GM12878 (cell line): ENCODE measurements around the gene NCAM2. TPM values are rescaled to one million over a fixed set of nuclear protein-coding genes. Genes with fewer than 3 reads are reported as not detected.

Source experiments
- ATAC-seq: fragments of 200-7000 bp; cut with Tn5 transposase; 3 replicates; pipeline ENCODE4 v1.9.1; 2020; ENCODE audit warnings: mild to moderate bottlenecking, moderate library complexity
- BruUV-seq: library from RNA; stranded (reverse); fragments of 400-500 nt; replicated peaks from 2 replicates; lab custom pipeline; 2021; lab: Mats Ljungman, UMichigan
- CTCF ChIA-PET: fragments of 300-600 bp; sonication (Branson Sonifier 250); formaldehyde crosslinking; extraction: SDS; loops from one replicate; lab custom pipeline; 2021; ENCODE audit warnings: inconsistent platforms; lab: Yijun Ruan, JAX
- POLR2A ChIA-PET: fragments of 350-600 bp; formaldehyde crosslinking; extraction: SDS; loops from one replicate; lab custom pipeline; 2021; ENCODE audit warnings: inconsistent platforms; lab: Charles Lee
- RAD21 ChIA-PET: fragments of 300-600 bp; sonication (Branson Sonifier 250); formaldehyde crosslinking; loops from one replicate; lab custom pipeline; 2023; ENCODE audit warnings: antibody characterized with exemption; ENCODE audit not compliant: unreplicated experiment; lab: Charles Lee
- SMC1A ChIA-PET: fragments of 300-600 bp; sonication (Branson Sonifier 250); formaldehyde crosslinking; loops from one replicate; lab custom pipeline; 2023; ENCODE audit not compliant: unreplicated experiment, uncharacterized antibody; lab: Charles Lee
- DNase-seq: peaks from one replicate; pipeline ENCODE4 v3.0.0-alpha.2; 2011; ENCODE audit warnings: low read depth, low spot score
- FAIRE-seq: peaks from 3 replicates; lab custom pipeline; 2011; peaks lifted over from hg19 to GRCh38; lab: Jason Lieb, UNC
- H2AFZ ChIP-seq: 2 replicates; pipeline ENCODE4 v1.6.0; 2011; ENCODE audit warnings: low read depth, low read length, control low read depth; ENCODE audit not compliant: control insufficient read depth
- H3K27ac ChIP-seq: 2 replicates; pipeline ENCODE4 v1.5.1; 2011; ENCODE audit warnings: control low read depth; ENCODE audit not compliant: control insufficient read depth, insufficient read depth
- H3K27me3 ChIP-seq, 2 experiments: replicated peaks in 1 of 2; 2 replicates each; pipeline versions ENCODE4 v1.6.0 to v1.6.1; 2011; ENCODE audit warnings: low read length in 1 of 2; ENCODE audit not compliant: control insufficient read depth in 2 of 2, insufficient read depth in 2 of 2
- H3K36me3 ChIP-seq, 2 experiments: 2 replicates each; pipeline ENCODE4 v1.5.1; 2011; ENCODE audit warnings: low read length in 1 of 2; ENCODE audit not compliant: control insufficient read depth in 2 of 2, insufficient read depth in 2 of 2
- H3K4me1 ChIP-seq: 2 replicates; pipeline ENCODE4 v1.6.1; 2011; ENCODE audit warnings: mild to moderate bottlenecking, low read length, moderate library complexity, mixed read lengths; ENCODE audit not compliant: control insufficient read depth, insufficient read depth
- H3K4me2 ChIP-seq: 2 replicates; pipeline ENCODE4 v1.6.0; 2011; ENCODE audit warnings: control low read depth; ENCODE audit not compliant: control insufficient read depth, insufficient read depth
- H3K4me3 ChIP-seq: fragments of 200-600 bp; sonication (generic); 2 replicates; pipeline ENCODE4 v1.5.1; 2016
- H3K79me2 ChIP-seq: 2 replicates; pipeline ENCODE4 v1.6.0; 2011; ENCODE audit warnings: low read length; ENCODE audit not compliant: control insufficient read depth, insufficient read depth
- H3K9ac ChIP-seq: 2 replicates; pipeline ENCODE4 v1.8.0; 2011; ENCODE audit warnings: low read length, control low read depth, mixed read lengths; ENCODE audit not compliant: control insufficient read depth, insufficient read depth
- H3K9me3 ChIP-seq: replicated peaks from 3 replicates; pipeline ENCODE4 v1.5.1; 2011; ENCODE audit warnings: mild to moderate bottlenecking, low read length; ENCODE audit not compliant: control insufficient read depth, insufficient read depth
- H4K20me1 ChIP-seq: 2 replicates; pipeline ENCODE4 v1.6.0; 2011; ENCODE audit not compliant: control insufficient read depth, insufficient read depth
- CHD4 ChIP-seq: fragments of 200-600 bp; sonication (generic); IDR thresholded peaks from 2 replicates; pipeline ENCODE4 v1.6.1; 2016; ENCODE audit warnings: mild to moderate bottlenecking
- HDAC2 ChIP-seq: fragments of 200-600 bp; sonication (generic); IDR thresholded peaks from 2 replicates; pipeline ENCODE4 v1.6.1; 2017
- NFXL1 ChIP-seq: fragments of 450-650 bp; IDR thresholded peaks from 2 replicates; pipeline ENCODE4 v1.6.1; 2017; ENCODE audit warnings: antibody characterized with exemption, mild to moderate bottlenecking, borderline replicate concordance
- NFYA ChIP-seq: IDR thresholded peaks from 2 replicates; pipeline ENCODE4 v1.6.1; 2011; ENCODE audit warnings: low read depth, mild to moderate bottlenecking, low read length, improper control_type of control experiment, borderline replicate concordance
- NR2C1 ChIP-seq: fragments of 450-650 bp; IDR thresholded peaks from 2 replicates; pipeline ENCODE4 v1.6.1; 2017; ENCODE audit warnings: antibody characterized with exemption, mild to moderate bottlenecking, moderate library complexity
- POLR2A ChIP-seq: IDR thresholded peaks from 2 replicates; pipeline ENCODE4 v1.6.1; 2011; ENCODE audit warnings: low read depth, mild to moderate bottlenecking, low read length
- RB1 ChIP-seq: fragments of 450-650 bp; formaldehyde crosslinking; IDR thresholded peaks from 2 replicates; pipeline ENCODE4 v1.6.1; 2017; ENCODE audit warnings: mild to moderate bottlenecking, borderline replicate concordance
- RUNX3 ChIP-seq: IDR thresholded peaks from 2 replicates; pipeline ENCODE4 v1.6.1; 2012; ENCODE audit warnings: low read length, inconsistent platforms
- SP1 ChIP-seq: IDR thresholded peaks from one replicate; pipeline ENCODE4 v1.6.1; 2011; ENCODE audit warnings: low read depth, low read length
- SPI1 ChIP-seq: IDR thresholded peaks from 2 replicates; pipeline ENCODE4 v1.6.1; 2011; ENCODE audit warnings: low read depth, mild to moderate bottlenecking, low read length, moderate library complexity, borderline replicate concordance; ENCODE audit not compliant: insufficient read depth
- STAT3 ChIP-seq: IDR thresholded peaks from 2 replicates; pipeline ENCODE4 v1.6.1; 2011; ENCODE audit warnings: low read depth, low read length, improper control_type of control experiment
- SUPT20H ChIP-seq: IDR thresholded peaks from 2 replicates; pipeline ENCODE4 v1.6.1; 2011; ENCODE audit warnings: low read depth, mild to moderate bottlenecking, low read length, moderate library complexity, borderline replicate concordance; ENCODE audit not compliant: control insufficient read depth
- ZBED1 ChIP-seq: IDR thresholded peaks from 2 replicates; pipeline ENCODE4 v1.6.1; 2016; ENCODE audit warnings: borderline replicate concordance
- ZNF217 ChIP-seq: fragments of 450-650 bp; IDR thresholded peaks from 2 replicates; pipeline ENCODE4 v1.6.1; 2017; ENCODE audit warnings: antibody characterized with exemption, mild to moderate bottlenecking
- ZNF622 ChIP-seq: fragments of 450-650 bp; IDR thresholded peaks from 2 replicates; pipeline ENCODE4 v1.6.1; 2017; ENCODE audit warnings: mild to moderate bottlenecking, inconsistent platforms
- WGBS: methylation state at CpG from one replicate; pipeline ENCODE4 v1.1.6; 2016; ENCODE audit warnings: low lambda C conversion rate; ENCODE audit not compliant: insufficient replicate concordance, insufficient coverage; ENCODE audit errors: missing lambda C conversion rate; 5-methylcytosine and 5-hydroxymethylcytosine counted together
- in situ Hi-C: fragments of 300-500 bp; cut with MboI; formaldehyde crosslinking; loops from 9 replicates; pipeline ENCODE4 v1.14.3; 2018; ENCODE audit warnings: mixed read lengths
- intact Hi-C: fragments of 100-400 bp; cut with micrococcal nuclease; formaldehyde crosslinking; loops from one replicate; pipeline ENCODE4 v1.14.2; 2022; ENCODE audit not compliant: unreplicated experiment
- polyA plus RNA-seq, 11 experiments: library from polyadenylated mRNA; depleted of rRNA in 4 of 11; unstranded in 6 of 11; stranded (reverse) in 5 of 11; fragments of >200 nt; fragmentation: Nextera tagmentation in 4 of 11; fragmentation: Illumina TruSeq in 1 of 11; extraction: Ambion mirVana in 4 of 11; extraction: Trizol in 1 of 11; gene quantifications; 1 replicate in 1 of 11; 2 replicates in 10 of 11; pipeline versions ENCODE4 v1.2.1 to v1.2.3, GENCODE V29; 2011 to 2016; ENCODE audit warnings: inconsistent platforms in 2 of 11, missing spikeins in 2 of 11, low read depth in 1 of 11
- total RNA-seq, 4 experiments: library from RNA; depleted of rRNA in 3 of 4; stranded (reverse); fragments of >200 nt in 3 of 4; fragmentation: Illumina TruSeq in 1 of 4; extraction: Trizol in 1 of 4; gene quantifications; 2 replicates each; pipeline versions ENCODE4 v1.2.1 to v1.2.3, GENCODE V29; 2013 to 2021
- TF ChIP-seq, protein P1 (sequence below): IDR thresholded peaks from 2 replicates; pipeline ENCODE4 v1.6.1; 2011; ENCODE audit warnings: borderline replicate concordance, low read depth, mild to moderate bottlenecking, moderate library complexity, mixed read lengths, low read length; ENCODE audit not compliant: insufficient read depth; ENCODE audit errors: extremely low read length
- TF ChIP-seq, protein P2 (sequence below): fragments of 450-650 bp; formaldehyde crosslinking; IDR thresholded peaks from 2 replicates; pipeline ENCODE4 v1.5.0; 2022; ENCODE audit warnings: mild to moderate bottlenecking, missing genetic modification characterization

Gene NCAM2
- total and polyA plus RNA-seq, 10 of the 15 experiments (the other 5 are each of a cell fraction or from before 2014, with no cell fraction given) = 0.23 to 0.27 TPM; not detected in 8

DNA sequence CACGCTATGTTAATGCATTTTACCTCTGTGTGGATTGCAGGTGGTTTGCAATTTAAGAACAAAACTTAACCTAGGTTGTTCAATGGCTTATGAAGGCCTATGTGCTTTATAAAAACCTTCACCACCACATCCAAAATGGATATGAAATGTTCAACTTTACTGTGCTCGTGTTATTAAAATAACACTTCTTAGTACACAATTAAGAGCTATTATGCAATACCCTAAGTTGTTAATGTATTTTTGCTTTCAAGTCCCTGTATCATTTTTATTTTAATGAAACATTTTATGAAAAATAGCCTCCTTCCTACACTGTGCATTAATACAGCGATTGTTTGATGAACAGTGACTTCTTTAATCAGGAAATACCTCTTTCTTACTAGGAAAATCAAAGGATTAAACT, 12.0 kb downstream of the NCAM2 start:
- H3K27ac ChIP-seq = no peak overlapping the region
- H3K27me3 ChIP-seq = no peaks in the 10 kb centered on the region
- 0% methylated on average over 3 of the region's 3 CpGs for WGBS
- H3K4me2 ChIP-seq = no peak overlapping the region
- in situ Hi-C loops = loop anchor here (25.0 kb wide), 1 partner anchor 1777 kb away; no protein-coding TSS in a partner anchor
- ChIA-PET POLR2A (no interaction called here), CTCF (no interaction called here), RAD21 (no interaction called here), SMC1A (no interaction called here)
- DNase-seq (no peak), FAIRE-seq (no peak), ATAC-seq (no peak)
- no peak overlapping the region for H3K4me3 ChIP-seq
- no peaks in the 10 kb centered on the region for H3K36me3 ChIP-seq
- H3K79me2 ChIP-seq = no peaks in the 10 kb centered on the region
- intact Hi-C loops = no loop called here
- no peaks in the 10 kb centered on the region for H3K9me3 ChIP-seq
- H3K4me1 ChIP-seq = no peaks in the 10 kb centered on the region
- H4K20me1 ChIP-seq = no peaks in the 10 kb centered on the region
- no peak overlapping the region for H3K9ac ChIP-seq
- no peak for TF ChIP-seq NFYA
- TF ChIP-seq SPI1 = no peak
- TF ChIP-seq RB1 = no peak
- no peak overlapping the region for H2AFZ ChIP-seq
- BruUV-seq = no TSS peak

DNA sequence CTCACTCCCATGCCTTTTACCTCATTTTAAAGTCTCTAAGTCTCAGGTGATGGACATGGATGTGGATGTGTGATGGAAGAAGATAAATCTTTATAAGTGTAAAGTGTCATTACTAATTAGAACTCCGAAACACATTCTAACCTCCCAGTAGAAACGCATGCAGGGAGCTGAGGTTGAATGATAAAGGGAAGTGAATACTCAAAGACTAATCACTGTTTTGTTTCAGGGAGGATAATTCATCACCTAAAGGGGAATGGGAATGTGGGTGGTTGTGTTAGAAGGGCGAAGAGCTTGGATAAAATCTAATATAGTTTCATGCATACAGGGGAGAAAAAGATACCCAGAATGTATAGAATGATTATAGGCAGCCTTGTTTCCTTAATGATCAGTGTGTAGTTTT, 12.5 kb downstream of the NCAM2 start:
- intact Hi-C loops = no loop called here
- ChIA-PET RAD21 (no interaction called here), CTCF (no interaction called here), POLR2A (no interaction called here), SMC1A (no interaction called here)
- Histone ChIP-seq H3K4me1 (no peaks in the 10 kb centered on the region), H3K36me3 (no peaks in the 10 kb centered on the region), H3K27ac (no peak overlapping the region), H2AFZ (no peak overlapping the region), H3K9me3 (no peaks in the 10 kb centered on the region), H3K79me2 (no peaks in the 10 kb centered on the region), H3K4me2 (no peak overlapping the region), H3K9ac (no peak overlapping the region), H3K4me3 (no peak overlapping the region), H3K27me3 (no peaks in the 10 kb centered on the region), H4K20me1 (no peaks in the 10 kb centered on the region)
- ATAC-seq (no peak), FAIRE-seq (no peak), DNase-seq (no peak)
- no TSS peak for BruUV-seq
- in situ Hi-C loops = loop anchor here (25.0 kb wide), 1 partner anchor 1777 kb away; no protein-coding TSS in a partner anchor
- WGBS = 6% methylated on average over 3 of the region's 3 CpGs
- TF ChIP-seq, protein P1, sequence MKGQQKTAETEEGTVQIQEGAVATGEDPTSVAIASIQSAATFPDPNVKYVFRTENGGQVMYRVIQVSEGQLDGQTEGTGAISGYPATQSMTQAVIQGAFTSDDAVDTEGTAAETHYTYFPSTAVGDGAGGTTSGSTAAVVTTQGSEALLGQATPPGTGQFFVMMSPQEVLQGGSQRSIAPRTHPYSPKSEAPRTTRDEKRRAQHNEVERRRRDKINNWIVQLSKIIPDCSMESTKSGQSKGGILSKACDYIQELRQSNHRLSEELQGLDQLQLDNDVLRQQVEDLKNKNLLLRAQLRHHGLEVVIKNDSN = no peak
- no peak for TF ChIP-seq ZNF217
- TF ChIP-seq ZBED1 = no peak
- TF ChIP-seq, protein P2, sequence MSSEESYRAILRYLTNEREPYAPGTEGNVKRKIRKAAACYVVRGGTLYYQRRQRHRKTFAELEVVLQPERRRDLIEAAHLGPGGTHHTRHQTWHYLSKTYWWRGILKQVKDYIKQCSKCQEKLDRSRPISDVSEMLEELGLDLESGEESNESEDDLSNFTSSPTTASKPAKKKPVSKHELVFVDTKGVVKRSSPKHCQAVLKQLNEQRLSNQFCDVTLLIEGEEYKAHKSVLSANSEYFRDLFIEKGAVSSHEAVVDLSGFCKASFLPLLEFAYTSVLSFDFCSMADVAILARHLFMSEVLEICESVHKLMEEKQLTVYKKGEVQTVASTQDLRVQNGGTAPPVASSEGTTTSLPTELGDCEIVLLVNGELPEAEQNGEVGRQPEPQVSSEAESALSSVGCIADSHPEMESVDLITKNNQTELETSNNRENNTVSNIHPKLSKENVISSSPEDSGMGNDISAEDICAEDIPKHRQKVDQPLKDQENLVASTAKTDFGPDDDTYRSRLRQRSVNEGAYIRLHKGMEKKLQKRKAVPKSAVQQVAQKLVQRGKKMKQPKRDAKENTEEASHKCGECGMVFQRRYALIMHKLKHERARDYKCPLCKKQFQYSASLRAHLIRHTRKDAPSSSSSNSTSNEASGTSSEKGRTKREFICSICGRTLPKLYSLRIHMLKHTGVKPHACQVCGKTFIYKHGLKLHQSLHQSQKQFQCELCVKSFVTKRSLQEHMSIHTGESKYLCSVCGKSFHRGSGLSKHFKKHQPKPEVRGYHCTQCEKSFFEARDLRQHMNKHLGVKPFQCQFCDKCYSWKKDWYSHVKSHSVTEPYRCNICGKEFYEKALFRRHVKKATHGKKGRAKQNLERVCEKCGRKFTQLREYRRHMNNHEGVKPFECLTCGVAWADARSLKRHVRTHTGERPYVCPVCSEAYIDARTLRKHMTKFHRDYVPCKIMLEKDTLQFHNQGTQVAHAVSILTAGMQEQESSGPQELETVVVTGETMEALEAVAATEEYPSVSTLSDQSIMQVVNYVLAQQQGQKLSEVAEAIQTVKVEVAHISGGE (CRISPR knock-in tag) = no peak
- TF ChIP-seq NR2C1 = no peak
- TF ChIP-seq STAT3 = no peak
- no peak for TF ChIP-seq NFXL1
- TF ChIP-seq SP1 = no peak
- no peak for TF ChIP-seq RUNX3
- no peak for TF ChIP-seq CHD4
- TF ChIP-seq SUPT20H = no peak
- TF ChIP-seq RB1 = no peak
- TF ChIP-seq HDAC2 = no peak
- TF ChIP-seq POLR2A = no peak
- no peak for TF ChIP-seq ZNF622
